Posterior vena cava (tissue), 2 donors: Measurements from ENCODE around the gene RNF222. TPM values are rescaled to one million over a fixed set of nuclear protein-coding genes. Genes with fewer than 3 reads are reported as not detected.
A peak's percentile ranks its signal among the peaks of the same experiment; 100 is the strongest.
"Not testable (repeated sequence)": the region's sequence is repeated elsewhere in the genome, so short reads cannot be mapped to it uniquely, and the experiment has no call there.

Experiments
- DNase-seq: peaks from one replicate; pipeline ENCODE4 v3.0.0-alpha.2; 2020; ENCODE audit warnings: low spot score
- intact Hi-C, 2 donors: fragments of 100-400 bp; cut with DNase I; formaldehyde crosslinking; loops; one replicate each; pipeline versions ENCODE4 v1.14.1 to v1.14.2; 2022 to 2023
- total RNA-seq, 2 donors: library from RNA; stranded (reverse); fragmentation: NEBNext Ultra II Directional; extraction: Animal tissue kit (Norgen Biotek cat#: 25700); gene quantifications; one replicate each; pipeline ENCODE4 v1.2.1, GENCODE V29; 2021
- donor health status: DM: yes; HTN: yes; CAD: no.
- donor health status: DM: yes; HTN: yes; CAD: no.

RNF222 gene
- total RNA-seq, 2 donors from 2014 or later: not detected

- DNase-seq: no peak
- intact Hi-C loops: no loop called here
Measured at GRCh38 chr17:8386841-8387240, 10.8 kb downstream of the RNF222 start.

DNA sequence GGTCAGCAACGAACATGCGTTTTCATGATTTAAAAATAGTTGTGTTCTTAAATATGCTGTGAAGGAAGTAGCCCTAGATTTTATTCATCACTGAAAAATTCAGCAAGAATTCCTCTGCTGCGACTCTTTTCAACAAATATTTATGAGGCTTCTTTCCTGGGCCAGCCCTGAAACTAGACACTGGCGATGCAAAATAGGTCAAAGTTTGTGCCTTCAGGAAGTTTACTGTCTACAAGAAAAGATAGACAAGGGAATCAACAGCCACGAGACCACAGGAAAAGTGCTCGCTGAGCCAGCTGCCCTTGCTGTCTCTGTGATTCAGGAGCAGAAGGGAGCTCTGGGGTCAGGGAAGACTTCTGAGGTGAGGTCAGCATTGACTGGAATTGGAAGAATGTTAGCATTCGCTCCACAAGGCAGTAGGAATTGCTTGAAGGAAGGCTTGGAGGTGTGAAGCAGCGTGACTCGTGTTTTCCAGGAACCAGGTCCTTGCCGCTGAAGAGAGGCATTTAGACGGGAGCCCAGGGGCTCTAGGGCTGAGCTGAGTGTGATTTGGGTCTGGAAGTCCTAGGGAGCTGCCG is 12.7 kb downstream of the RNF222 start:
- no peak for DNase-seq
- intact Hi-C loops: no loop called here

DNA sequence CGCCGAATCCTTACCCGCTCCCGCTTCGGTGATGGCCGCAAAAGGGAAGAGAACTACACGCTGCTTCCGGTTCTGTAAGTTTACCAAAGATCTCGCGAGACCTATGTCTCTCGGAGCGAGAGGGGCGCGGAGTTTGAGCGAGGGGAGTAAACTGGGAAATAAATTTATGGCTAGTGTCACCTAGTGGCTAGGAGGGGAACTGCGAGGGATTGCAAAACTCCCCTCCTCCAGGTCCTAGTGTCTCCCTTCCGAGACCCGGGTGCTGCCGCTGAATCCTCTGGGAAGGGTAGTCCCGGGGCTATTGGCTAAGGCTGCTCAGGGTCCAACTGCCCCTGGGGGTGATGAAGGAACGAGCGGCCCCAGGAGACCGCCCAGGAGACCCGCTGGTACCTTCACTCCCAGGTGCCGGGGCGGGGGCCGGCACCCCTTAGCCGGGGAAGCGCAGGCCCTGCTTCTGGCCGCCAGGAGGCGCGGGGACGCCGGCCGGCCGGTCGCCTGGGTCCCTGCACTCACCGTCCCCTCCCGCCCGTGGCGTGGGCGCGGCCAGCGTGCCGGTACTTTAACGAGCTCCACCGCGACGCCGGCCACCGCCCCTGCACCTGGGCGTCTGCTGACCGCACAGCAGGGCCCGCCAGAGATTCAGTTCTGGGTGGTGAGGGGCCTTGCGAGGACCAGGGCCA is 14.3 kb downstream of the RNF222 start, which contains the start of gene RPL26:
Gene RPL26, minus strand, starts transcription at position 51 of the 680 bp plus-strand sequence. CDS start 883 bp downstream, outside the sequence.
- intact Hi-C loops: no loop called here

DNA sequence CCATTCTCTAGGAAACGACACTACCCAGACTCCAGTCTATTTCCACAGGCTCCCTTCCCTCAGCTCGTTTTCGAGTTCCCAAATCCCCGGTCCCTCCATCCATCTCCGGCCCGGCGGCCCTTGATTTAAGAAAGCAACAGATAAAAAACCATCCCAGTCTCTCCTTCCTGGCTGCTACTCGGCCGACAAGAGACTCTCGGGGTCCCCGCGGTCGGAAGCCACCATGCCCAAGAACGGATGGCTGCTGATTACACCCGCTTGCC is 14.8 kb downstream of the RNF222 start:
- intact Hi-C loops: no loop called here
- DNase-seq: no peak

More for the DNA sequence above, 14.3 kb downstream of the RNF222 start, which contains the start of gene RPL26:
- peak; percentile 98 for DNase-seq

DNA sequence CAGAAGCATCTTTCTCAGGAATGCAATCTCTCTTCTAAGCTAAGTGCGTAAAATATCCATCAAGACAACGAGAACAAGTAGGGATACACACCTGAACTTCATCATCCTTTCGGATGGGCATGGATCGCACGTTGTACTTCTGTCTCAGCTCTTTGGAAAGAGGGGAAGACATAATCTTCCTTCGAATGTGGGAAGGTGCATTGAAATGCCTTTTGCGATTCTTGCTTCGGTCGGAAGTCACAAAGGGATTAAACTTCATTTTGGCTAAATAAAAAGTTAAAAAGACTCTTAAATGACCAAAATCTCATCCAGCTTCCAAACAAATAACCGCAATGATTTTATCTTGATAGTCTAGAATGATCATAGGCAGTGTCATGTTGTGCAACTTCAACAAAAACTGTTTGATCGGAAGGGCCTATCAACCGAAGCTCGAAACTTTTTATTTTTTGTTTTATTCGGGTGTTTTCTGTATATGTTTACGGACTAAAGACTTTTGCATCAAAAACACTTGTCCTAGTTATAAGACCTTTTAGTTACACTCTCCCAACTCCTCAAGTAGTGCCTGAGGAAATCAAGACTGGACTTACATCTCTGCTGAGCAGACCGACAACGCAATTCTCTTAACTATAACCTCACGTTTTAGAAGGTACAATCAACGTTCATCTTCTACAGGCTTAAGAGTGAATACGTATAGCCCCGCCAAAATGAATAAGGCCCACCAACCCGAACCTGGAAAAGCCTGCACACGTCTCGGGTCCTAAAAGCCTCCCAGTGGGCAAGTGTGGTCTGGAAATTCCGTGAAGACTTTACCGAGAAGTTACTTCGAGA is 15.4 kb downstream of the RNF222 start:
- DNase-seq: no peak
- intact Hi-C loops: no loop called here

- DNase-seq: no peak
- intact Hi-C loops: no loop called here
Measured at GRCh38 chr17:8380049-8380448, 17.6 kb downstream of the RNF222 start.

- DNase-seq, intact Hi-C loops: not testable (repeated sequence)
Measured at GRCh38 chr17:8378117-8378516, 19.5 kb downstream of the RNF222 start.

DNA sequence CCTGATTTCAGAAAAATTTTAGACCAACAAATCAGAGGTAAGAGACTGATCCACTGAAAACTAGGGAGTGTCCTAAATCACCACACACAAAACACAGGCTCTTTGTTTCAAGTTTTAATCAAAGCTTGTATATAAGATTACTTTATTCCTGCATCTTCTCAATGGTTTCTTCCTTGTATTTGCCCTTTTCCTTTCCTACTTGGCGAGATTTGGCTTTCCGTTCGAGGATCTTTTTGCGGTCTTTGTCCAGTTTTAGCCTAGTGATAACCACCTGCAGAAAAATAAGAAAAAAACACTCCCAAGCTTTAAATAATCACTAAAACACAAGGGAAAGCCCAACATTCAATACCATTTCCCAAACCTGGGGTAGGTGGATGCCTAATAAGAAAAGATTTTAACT is 20.2 kb downstream of the RNF222 start:
- intact Hi-C loops: no loop called here
- no peak for DNase-seq

GRCh38 chr17:8376271-8377067 is 21.2 kb downstream of the RNF222 start, which contains the start of gene KRABD2:
Gene KRABD2 (minus strand): TSS chr17:8376704.
- DNase-seq: peak; percentile 97
- intact Hi-C loops: no loop called here

GRCh38 chr17:8375738-8376259 is 21.8 kb downstream of the RNF222 start:
- DNase-seq: no peak
- intact Hi-C loops: no loop called here

- intact Hi-C loops, DNase-seq: not testable (repeated sequence)
Measured at GRCh38 chr17:8373856-8374255, 23.8 kb downstream of the RNF222 start.

GRCh38 chr17:8372422-8372821 is 25.2 kb downstream of the RNF222 start:
- intact Hi-C loops: no loop called here
- DNase-seq: no peak

DNA sequence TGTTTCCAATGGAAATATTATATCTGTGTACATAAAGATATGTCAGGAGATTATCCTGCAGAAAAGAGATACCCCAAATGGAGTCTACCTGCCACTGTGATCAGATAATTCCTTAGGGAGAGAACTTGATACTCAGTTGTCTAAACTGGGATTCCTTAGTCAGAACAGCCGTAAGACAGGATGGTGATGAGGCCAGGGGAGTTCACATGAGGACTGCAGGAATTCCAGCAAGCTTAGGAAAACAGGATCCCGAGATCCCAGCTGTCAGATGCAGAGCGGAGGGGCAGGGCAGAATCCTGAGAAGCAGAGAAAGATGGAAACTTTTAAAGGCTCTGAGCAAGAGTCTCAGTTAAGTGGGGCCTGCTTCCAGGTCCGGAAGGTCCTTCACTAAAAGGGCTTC is 25.8 kb downstream of the RNF222 start:
- DNase-seq: no peak
- intact Hi-C loops: no loop called here

DNA sequence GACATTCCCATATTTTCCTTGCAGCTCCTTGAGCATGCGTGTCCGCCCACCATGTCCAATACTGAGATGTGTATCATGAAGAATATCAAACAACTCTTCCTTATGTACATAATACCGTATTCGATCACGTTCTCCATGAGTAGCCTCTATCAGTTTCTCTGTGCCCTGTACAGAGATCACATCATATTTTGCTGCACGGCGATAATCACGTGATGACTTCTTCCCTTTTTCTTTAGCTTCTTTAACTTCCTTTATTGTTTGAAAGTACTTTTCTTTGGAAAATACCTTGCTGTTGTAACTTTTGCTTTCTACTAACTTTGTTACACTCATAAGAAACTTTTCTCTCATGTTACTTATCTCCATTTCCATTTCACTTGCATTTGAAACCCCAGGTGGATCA is 27.7 kb downstream of the RNF222 start:
- intact Hi-C loops: no loop called here
- DNase-seq: no peak

- intact Hi-C loops: no loop called here
Measured at GRCh38 chr17:8368193-8368592, 29.4 kb downstream of the RNF222 start.

GRCh38 chr17:8366231-8366630 is 31.4 kb downstream of the RNF222 start:
- intact Hi-C loops: no loop called here
- DNase-seq: no peak

More at GRCh38 chr17:8368193-8368592, 29.4 kb downstream of the RNF222 start:
- DNase-seq: no peak

GRCh38 chr17:8365143-8365542 is 32.5 kb downstream of the RNF222 start:
- intact Hi-C loops: no loop called here
- DNase-seq: no peak

GRCh38 chr17:8362651-8363332 is 34.8 kb downstream of the RNF222 start:
- DNase-seq: no peak
- intact Hi-C loops: no loop called here

- intact Hi-C loops: no loop called here
- no peak for DNase-seq
Measured at GRCh38 chr17:8360751-8361150, 36.9 kb downstream of the RNF222 start.
